ENCODE measurements around the gene C10orf143. TPM values are rescaled to one million over a fixed set of nuclear protein-coding genes. Genes with fewer than 3 reads are reported as not detected.

Gene C10orf143
- total RNA-seq, 1 donor = 2.0 TPM

DNA sequence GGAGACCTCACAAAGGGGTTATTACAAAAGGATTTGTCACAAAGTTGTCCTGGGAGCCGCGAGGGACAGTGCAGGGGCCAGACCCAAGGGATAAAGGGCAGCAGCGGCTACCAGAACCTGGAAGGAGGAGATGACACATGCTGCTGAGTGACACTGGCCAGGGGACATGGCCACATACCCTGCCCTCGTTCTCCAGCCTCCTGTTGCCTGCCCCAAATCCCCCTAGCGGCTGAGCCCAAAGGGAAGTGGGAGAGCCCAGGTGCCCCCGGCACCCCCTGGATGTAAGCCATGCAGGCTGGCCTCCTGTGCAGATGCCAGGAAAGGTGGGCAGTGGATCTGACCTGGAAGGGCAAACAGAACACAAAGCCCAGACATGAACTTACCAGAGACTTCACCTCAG is 42.7 kb downstream of the C10orf143 start:
- TF ChIP-seq, protein P1, sequence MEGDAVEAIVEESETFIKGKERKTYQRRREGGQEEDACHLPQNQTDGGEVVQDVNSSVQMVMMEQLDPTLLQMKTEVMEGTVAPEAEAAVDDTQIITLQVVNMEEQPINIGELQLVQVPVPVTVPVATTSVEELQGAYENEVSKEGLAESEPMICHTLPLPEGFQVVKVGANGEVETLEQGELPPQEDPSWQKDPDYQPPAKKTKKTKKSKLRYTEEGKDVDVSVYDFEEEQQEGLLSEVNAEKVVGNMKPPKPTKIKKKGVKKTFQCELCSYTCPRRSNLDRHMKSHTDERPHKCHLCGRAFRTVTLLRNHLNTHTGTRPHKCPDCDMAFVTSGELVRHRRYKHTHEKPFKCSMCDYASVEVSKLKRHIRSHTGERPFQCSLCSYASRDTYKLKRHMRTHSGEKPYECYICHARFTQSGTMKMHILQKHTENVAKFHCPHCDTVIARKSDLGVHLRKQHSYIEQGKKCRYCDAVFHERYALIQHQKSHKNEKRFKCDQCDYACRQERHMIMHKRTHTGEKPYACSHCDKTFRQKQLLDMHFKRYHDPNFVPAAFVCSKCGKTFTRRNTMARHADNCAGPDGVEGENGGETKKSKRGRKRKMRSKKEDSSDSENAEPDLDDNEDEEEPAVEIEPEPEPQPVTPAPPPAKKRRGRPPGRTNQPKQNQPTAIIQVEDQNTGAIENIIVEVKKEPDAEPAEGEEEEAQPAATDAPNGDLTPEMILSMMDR (IDR thresholded peaks at IDR 0.05; ENCODE audit: insufficient read depth, low read length) = no peak
- H3K4me3 ChIP-seq (ENCODE audit: low read depth, low read length) = no peak overlapping the region
- no peak for DNase-seq (ENCODE audit: low read depth)

- DNase-seq (ENCODE audit: low read depth) = no peak
- TF ChIP-seq, protein P1 (IDR thresholded peaks at IDR 0.05; ENCODE audit: insufficient read depth, low read length) = no peak
- H3K4me3 ChIP-seq (ENCODE audit: low read depth, low read length) = no peak overlapping the region
These were observed 43.9 kb downstream of the C10orf143 start for GRCh38 chr10:130066743-130067142.

- TF ChIP-seq, protein P1 (IDR thresholded peaks at IDR 0.05; ENCODE audit: insufficient read depth, low read length) = no peak
- H3K4me3 ChIP-seq (ENCODE audit: low read depth, low read length) = no peak overlapping the region
- no peak for DNase-seq (ENCODE audit: low read depth)
These were observed 45.4 kb downstream of the C10orf143 start for GRCh38 chr10:130065251-130065650.

DNA sequence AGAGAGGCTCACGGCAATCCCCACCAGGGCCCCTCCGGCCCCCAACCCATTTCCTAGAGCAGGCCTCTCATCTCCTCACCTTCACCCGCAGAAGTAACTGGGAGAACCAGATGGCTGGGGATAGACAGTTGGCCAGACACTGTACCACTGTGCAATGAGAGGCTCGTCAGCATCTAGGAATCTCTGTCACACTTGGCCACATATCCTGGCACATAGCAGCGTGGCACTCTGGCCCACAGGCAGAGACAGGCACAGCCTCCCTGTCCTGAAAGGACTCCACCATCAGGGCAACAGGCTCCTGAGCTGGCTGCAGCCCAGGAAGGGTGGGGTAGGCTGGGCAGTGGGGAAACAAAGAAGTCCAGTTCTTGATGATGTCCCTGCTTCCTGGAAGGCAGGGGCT is 45.8 kb downstream of the C10orf143 start:
- H3K4me3 ChIP-seq (ENCODE audit: low read depth, low read length) = no peak overlapping the region
- TF ChIP-seq, protein P1 (IDR thresholded peaks at IDR 0.05; ENCODE audit: insufficient read depth, low read length) = no peak
- no peak for DNase-seq (ENCODE audit: low read depth)

DNA sequence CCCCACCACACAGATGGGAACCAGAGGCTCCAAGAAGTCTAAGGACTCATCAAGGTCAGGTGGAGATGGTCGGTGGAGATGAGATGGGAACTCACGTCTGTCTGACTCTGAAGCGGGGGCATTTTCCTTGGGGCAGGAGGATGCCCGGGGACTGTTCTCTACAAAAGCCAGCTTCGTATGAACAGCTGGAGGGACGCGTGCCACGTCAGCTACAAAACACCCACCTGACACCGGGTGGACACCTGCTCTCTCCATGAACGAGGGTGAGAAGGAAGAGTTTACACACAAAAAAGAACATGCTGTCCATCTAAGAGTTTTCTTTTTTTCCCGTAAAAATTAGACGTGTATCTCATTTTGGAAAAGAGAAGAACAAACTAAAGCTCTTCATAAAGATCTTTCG is 47.7 kb downstream of the C10orf143 start:
- DNase-seq (ENCODE audit: low read depth) = no peak
- H3K4me3 ChIP-seq (ENCODE audit: low read depth, low read length) = no peak overlapping the region
- TF ChIP-seq, protein P1 (IDR thresholded peaks at IDR 0.05; ENCODE audit: insufficient read depth, low read length) = no peak

- no peak overlapping the region for H3K4me3 ChIP-seq (ENCODE audit: low read depth, low read length)
- TF ChIP-seq, protein P1 (IDR thresholded peaks at IDR 0.05; ENCODE audit: insufficient read depth, low read length) = no peak
- DNase-seq (ENCODE audit: low read depth) = no peak
These were observed 48.4 kb downstream of the C10orf143 start for GRCh38 chr10:130062201-130062600.

- TF ChIP-seq, protein P1 (IDR thresholded peaks at IDR 0.05; ENCODE audit: insufficient read depth, low read length) = no peak
- no peak for DNase-seq (ENCODE audit: low read depth)
- no peak overlapping the region for H3K4me3 ChIP-seq (ENCODE audit: low read depth, low read length)
These were observed 48.9 kb downstream of the C10orf143 start for GRCh38 chr10:130061760-130062159.

Data from fibroblast of the aortic adventitia (primary cell).